GM23338 (cell line): ENCODE results near the gene MPST. TPM values are rescaled to one million over a fixed set of nuclear protein-coding genes. Genes with fewer than 3 reads are reported as not detected.

Experiments
- CREB1 ChIP-seq: fragments of 250-450 bp; sonication (Bioruptor Pico); IDR thresholded peaks from 2 replicates; pipeline ENCODE4 v1.5.0; 2020; ENCODE audit warnings: low read depth, mild to moderate bottlenecking, moderate library complexity
- JUNB ChIP-seq: IDR thresholded peaks from one replicate; pipeline ENCODE4 v1.6.1; 2016; ENCODE audit warnings: antibody characterized with exemption; ENCODE audit not compliant: unreplicated experiment
- POLR2AphosphoS5 ChIP-seq: IDR thresholded peaks from 2 replicates; pipeline ENCODE4 v1.6.1; 2016; ENCODE audit warnings: antibody characterized with exemption, low read depth
- STAT1 ChIP-seq: IDR thresholded peaks from one replicate; pipeline ENCODE4 v1.6.1; 2016; ENCODE audit warnings: antibody characterized with exemption; ENCODE audit not compliant: unreplicated experiment
- ZNF114 ChIP-seq: fragments of 250-450 bp; sonication (Bioruptor Pico); IDR thresholded peaks from 2 replicates; pipeline ENCODE4 v1.5.0; 2020; ENCODE audit warnings: mild to moderate bottlenecking, moderate library complexity
- polyA plus RNA-seq: library from polyadenylated mRNA; unstranded; fragments of >200 nt; fragmentation: Nextera tagmentation; extraction: Ambion mirVana; gene quantifications from 2 replicates; pipeline ENCODE4 v1.2.1, GENCODE V29; 2016
- total RNA-seq: library from RNA; depleted of rRNA; stranded (reverse); fragments of >200 nt; shearing (Covaris generic); gene quantifications from 2 replicates; pipeline ENCODE4 v1.2.3, GENCODE V29; 2014
- TF ChIP-seq, protein P1 (sequence below): fragments of 250-450 bp; sonication (Bioruptor Pico); IDR thresholded peaks from 2 replicates; pipeline ENCODE4 v1.5.0; 2020; ENCODE audit warnings: mild to moderate bottlenecking, moderate library complexity
- TF ChIP-seq, protein P2 (sequence below): IDR thresholded peaks from one replicate; pipeline ENCODE4 v1.6.1; 2018; ENCODE audit warnings: antibody characterized with exemption; ENCODE audit not compliant: unreplicated experiment

MPST gene
- total and polyA plus RNA-seq, 2 experiments from 2014 or later, result 86.2 to 158 TPM

DNA sequence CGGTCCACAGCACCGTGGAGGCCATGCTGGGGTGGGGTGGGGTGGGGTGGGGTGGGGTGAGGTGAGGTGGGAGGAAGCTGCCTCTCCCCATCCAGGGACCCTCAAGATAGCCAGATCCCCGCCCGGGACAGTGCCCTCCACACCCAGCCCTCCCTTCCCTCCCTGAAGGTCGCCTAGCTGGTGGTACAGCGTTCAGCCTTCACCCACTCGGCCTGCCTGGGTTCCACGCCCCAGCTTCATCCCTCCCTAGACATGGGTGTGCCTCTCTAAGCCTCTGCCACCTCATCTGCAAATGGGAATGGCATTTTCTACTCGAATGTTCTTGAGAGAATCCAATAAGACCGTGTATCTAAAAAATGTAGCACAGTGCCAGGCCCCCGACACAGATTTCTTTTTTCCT, 49.8 kb downstream of the MPST start (continued):
- TF ChIP-seq, protein P1, sequence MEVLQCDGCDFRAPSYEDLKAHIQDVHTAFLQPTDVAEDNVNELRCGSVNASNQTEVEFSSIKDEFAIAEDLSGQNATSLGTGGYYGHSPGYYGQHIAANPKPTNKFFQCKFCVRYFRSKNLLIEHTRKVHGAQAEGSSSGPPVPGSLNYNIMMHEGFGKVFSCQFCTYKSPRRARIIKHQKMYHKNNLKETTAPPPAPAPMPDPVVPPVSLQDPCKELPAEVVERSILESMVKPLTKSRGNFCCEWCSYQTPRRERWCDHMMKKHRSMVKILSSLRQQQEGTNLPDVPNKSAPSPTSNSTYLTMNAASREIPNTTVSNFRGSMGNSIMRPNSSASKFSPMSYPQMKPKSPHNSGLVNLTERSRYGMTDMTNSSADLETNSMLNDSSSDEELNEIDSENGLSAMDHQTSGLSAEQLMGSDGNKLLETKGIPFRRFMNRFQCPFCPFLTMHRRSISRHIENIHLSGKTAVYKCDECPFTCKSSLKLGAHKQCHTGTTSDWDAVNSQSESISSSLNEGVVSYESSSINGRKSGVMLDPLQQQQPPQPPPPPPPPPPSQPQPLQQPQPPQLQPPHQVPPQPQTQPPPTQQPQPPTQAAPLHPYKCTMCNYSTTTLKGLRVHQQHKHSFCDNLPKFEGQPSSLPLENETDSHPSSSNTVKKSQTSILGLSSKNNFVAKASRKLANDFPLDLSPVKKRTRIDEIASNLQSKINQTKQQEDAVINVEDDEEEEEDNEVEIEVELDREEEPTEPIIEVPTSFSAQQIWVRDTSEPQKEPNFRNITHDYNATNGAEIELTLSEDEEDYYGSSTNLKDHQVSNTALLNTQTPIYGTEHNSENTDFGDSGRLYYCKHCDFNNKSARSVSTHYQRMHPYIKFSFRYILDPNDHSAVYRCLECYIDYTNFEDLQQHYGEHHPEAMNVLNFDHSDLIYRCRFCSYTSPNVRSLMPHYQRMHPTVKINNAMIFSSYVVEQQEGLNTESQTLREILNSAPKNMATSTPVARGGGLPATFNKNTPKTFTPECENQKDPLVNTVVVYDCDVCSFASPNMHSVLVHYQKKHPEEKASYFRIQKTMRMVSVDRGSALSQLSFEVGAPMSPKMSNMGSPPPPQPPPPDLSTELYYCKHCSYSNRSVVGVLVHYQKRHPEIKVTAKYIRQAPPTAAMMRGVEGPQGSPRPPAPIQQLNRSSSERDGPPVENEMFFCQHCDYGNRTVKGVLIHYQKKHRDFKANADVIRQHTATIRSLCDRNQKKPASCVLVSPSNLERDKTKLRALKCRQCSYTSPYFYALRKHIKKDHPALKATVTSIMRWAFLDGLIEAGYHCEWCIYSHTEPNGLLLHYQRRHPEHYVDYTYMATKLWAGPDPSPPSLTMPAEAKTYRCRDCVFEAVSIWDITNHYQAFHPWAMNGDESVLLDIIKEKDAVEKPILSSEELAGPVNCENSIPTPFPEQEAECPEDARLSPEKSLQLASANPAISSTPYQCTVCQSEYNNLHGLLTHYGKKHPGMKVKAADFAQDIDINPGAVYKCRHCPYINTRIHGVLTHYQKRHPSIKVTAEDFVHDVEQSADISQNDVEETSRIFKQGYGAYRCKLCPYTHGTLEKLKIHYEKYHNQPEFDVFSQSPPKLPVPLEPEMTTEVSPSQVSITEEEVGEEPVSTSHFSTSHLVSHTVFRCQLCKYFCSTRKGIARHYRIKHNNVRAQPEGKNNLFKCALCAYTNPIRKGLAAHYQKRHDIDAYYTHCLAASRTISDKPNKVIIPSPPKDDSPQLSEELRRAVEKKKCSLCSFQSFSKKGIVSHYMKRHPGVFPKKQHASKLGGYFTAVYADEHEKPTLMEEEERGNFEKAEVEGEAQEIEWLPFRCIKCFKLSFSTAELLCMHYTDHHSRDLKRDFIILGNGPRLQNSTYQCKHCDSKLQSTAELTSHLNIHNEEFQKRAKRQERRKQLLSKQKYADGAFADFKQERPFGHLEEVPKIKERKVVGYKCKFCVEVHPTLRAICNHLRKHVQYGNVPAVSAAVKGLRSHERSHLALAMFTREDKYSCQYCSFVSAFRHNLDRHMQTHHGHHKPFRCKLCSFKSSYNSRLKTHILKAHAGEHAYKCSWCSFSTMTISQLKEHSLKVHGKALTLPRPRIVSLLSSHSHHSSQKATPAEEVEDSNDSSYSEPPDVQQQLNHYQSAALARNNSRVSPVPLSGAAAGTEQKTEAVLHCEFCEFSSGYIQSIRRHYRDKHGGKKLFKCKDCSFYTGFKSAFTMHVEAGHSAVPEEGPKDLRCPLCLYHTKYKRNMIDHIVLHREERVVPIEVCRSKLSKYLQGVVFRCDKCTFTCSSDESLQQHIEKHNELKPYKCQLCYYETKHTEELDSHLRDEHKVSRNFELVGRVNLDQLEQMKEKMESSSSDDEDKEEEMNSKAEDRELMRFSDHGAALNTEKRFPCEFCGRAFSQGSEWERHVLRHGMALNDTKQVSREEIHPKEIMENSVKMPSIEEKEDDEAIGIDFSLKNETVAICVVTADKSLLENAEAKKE (CRISPR knock-in tag), result no peak
- TF ChIP-seq, protein P2, sequence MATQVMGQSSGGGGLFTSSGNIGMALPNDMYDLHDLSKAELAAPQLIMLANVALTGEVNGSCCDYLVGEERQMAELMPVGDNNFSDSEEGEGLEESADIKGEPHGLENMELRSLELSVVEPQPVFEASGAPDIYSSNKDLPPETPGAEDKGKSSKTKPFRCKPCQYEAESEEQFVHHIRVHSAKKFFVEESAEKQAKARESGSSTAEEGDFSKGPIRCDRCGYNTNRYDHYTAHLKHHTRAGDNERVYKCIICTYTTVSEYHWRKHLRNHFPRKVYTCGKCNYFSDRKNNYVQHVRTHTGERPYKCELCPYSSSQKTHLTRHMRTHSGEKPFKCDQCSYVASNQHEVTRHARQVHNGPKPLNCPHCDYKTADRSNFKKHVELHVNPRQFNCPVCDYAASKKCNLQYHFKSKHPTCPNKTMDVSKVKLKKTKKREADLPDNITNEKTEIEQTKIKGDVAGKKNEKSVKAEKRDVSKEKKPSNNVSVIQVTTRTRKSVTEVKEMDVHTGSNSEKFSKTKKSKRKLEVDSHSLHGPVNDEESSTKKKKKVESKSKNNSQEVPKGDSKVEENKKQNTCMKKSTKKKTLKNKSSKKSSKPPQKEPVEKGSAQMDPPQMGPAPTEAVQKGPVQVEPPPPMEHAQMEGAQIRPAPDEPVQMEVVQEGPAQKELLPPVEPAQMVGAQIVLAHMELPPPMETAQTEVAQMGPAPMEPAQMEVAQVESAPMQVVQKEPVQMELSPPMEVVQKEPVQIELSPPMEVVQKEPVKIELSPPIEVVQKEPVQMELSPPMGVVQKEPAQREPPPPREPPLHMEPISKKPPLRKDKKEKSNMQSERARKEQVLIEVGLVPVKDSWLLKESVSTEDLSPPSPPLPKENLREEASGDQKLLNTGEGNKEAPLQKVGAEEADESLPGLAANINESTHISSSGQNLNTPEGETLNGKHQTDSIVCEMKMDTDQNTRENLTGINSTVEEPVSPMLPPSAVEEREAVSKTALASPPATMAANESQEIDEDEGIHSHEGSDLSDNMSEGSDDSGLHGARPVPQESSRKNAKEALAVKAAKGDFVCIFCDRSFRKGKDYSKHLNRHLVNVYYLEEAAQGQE, result no peak
- TF ChIP-seq POLR2AphosphoS5 (no peak), CREB1 (no peak), JUNB (no peak), STAT1 (no peak), ZNF114 (CRISPR knock-in tag) (no peak)
